SK-N-MC (cell line): ENCODE results near the gene NDOR1.
A peak's percentile ranks its signal among the peaks of the same experiment; 100 is the strongest.
"Not testable (repeated sequence)": the region's sequence is repeated elsewhere in the genome, so short reads cannot be mapped to it uniquely, and the experiment has no call there.

Source experiments
- DNase-seq: peaks from one replicate; pipeline ENCODE4 v3.0.0-alpha.2; 2011; ENCODE audit warnings: low read depth, low spot score
- H3K27ac ChIP-seq: fragments of 200-600 bp; sonication (generic); 2 replicates; pipeline ENCODE4 v1.5.1; 2016; ENCODE audit warnings: mixed run types
- H3K36me3 ChIP-seq: fragments of 200-600 bp; sonication (generic); 2 replicates; pipeline ENCODE4 v1.6.1; 2017; ENCODE audit warnings: antibody characterized with exemption, low read length, mixed read lengths; ENCODE audit not compliant: insufficient read depth
- H3K4me3 ChIP-seq: fragments of 200-600 bp; sonication (generic); 2 replicates; pipeline ENCODE4 v1.5.1; 2016
- H3K9ac ChIP-seq: fragments of 200-600 bp; sonication (generic); 2 replicates; pipeline ENCODE4 v1.8.0; 2017; ENCODE audit warnings: mixed run types, mixed read lengths; ENCODE audit not compliant: insufficient read length
- H3K9me3 ChIP-seq: fragments of 200-600 bp; sonication (generic); 2 replicates; pipeline ENCODE4 v1.6.1; 2017; ENCODE audit warnings: low read depth, mild to moderate bottlenecking, antibody characterized with exemption, low read length, moderate library complexity, mixed read lengths
- EZH2 ChIP-seq: fragments of 200-600 bp; sonication (generic); IDR thresholded peaks from one replicate; pipeline ENCODE4 v1.6.1; 2017; ENCODE audit warnings: antibody characterized with exemption
- FOXP2 ChIP-seq: optimal IDR thresholded peaks from 2 replicates; pipeline ENCODE3; 2011; ENCODE audit warnings: mild to moderate bottlenecking, moderate library complexity; ENCODE audit not compliant: insufficient read depth; ENCODE audit errors: extremely low read length, control extremely low read depth
- POLR2AphosphoS5 ChIP-seq: IDR thresholded peaks from 2 replicates; pipeline ENCODE4 v1.6.1; 2012; ENCODE audit warnings: mild to moderate bottlenecking, low read depth, low read length, borderline replicate concordance

Gene NDOR1

GRCh38 chr9:137253717-137254623 is 48.5 kb downstream of the NDOR1 start:
- no peak for DNase-seq
- no peak for TF ChIP-seq EZH2
- TF ChIP-seq FOXP2: no peak
- TF ChIP-seq POLR2AphosphoS5: no peak
- Histone ChIP-seq H3K9me3 (no peaks in the 10 kb centered on the region), H3K36me3 (peaks cover 22% of the 10 kb centered on the region), H3K4me3 (peak overlapping the region; percentile 88), H3K9ac (peak overlapping the region; percentile 79), H3K27ac (no peak overlapping the region; the same call in 1 of the 2 replicates)

- peak within 1 kb of the TSS; percentile 56; the same call in 1 of the 2 replicates for H3K27ac ChIP-seq
- TF ChIP-seq POLR2AphosphoS5 (peak; percentile 94), EZH2 (no peak), FOXP2 (no peak)
- H3K36me3 ChIP-seq: peaks cover 25% of the 10 kb centered on the region
- H3K4me3 ChIP-seq: peak within 1 kb of the TSS; percentile 88
- H3K9me3 ChIP-seq: no peaks in the 10 kb centered on the region
- no peak for DNase-seq
- peak within 1 kb of the TSS; percentile 91 for H3K9ac ChIP-seq
Observed at GRCh38 chr9:137254624-137255447, 49.3 kb downstream of the NDOR1 start, which contains the start of gene NELFB. TSS of gene NELFB (plus strand) at chr9:137255327.

GRCh38 chr9:137255448-137256114 is 50.1 kb downstream of the NDOR1 start:
- Histone ChIP-seq H3K27ac (peak overlapping the region; percentile 50; the same call in 1 of the 2 replicates), H3K9ac (peak overlapping the region; percentile 91), H3K4me3 (peak overlapping the region; percentile 88), H3K9me3 (no peaks in the 10 kb centered on the region), H3K36me3 (peaks cover 25% of the 10 kb centered on the region)
- DNase-seq: no peak
- TF ChIP-seq FOXP2 (no peak), EZH2 (no peak), POLR2AphosphoS5 (no peak)

GRCh38 chr9:137256362-137256761 is 50.9 kb downstream of the NDOR1 start:
- Histone ChIP-seq H3K36me3 (peaks cover 25% of the 10 kb centered on the region), H3K9me3 (no peaks in the 10 kb centered on the region), H3K4me3 (peak overlapping the region; percentile 88), H3K27ac (no peak overlapping the region), H3K9ac (peak overlapping the region; percentile 91)
- TF ChIP-seq FOXP2: no peak
- no peak for TF ChIP-seq EZH2
- no peak for TF ChIP-seq POLR2AphosphoS5
- DNase-seq: no peak

- no peak for TF ChIP-seq FOXP2
- no peak for TF ChIP-seq EZH2
- no peak for TF ChIP-seq POLR2AphosphoS5
- Histone ChIP-seq H3K36me3 (peaks cover 25% of the 10 kb centered on the region), H3K9me3 (no peaks in the 10 kb centered on the region), H3K4me3 (no peak overlapping the region), H3K27ac (no peak overlapping the region), H3K9ac (no peak overlapping the region)
- DNase-seq: no peak
Observed at GRCh38 chr9:137256856-137257255, 51.4 kb downstream of the NDOR1 start.

- DNase-seq, H3K9ac ChIP-seq, H3K4me3 ChIP-seq, H3K27ac ChIP-seq, H3K9me3 ChIP-seq: not testable (repeated sequence)
- peaks cover 27% of the 10 kb centered on the region for H3K36me3 ChIP-seq
Observed at GRCh38 chr9:137262173-137262908, 56.8 kb downstream of the NDOR1 start.

GRCh38 chr9:137262909-137263285 is 57.4 kb downstream of the NDOR1 start:
- no peak overlapping the region for H3K27ac ChIP-seq
- no peak for TF ChIP-seq EZH2
- no peak for TF ChIP-seq POLR2AphosphoS5
- no peak for TF ChIP-seq FOXP2
- no peak overlapping the region for H3K4me3 ChIP-seq
- no peaks in the 10 kb centered on the region for H3K9me3 ChIP-seq
- H3K36me3 ChIP-seq: peaks cover 31% of the 10 kb centered on the region
- DNase-seq: no peak
- no peak overlapping the region for H3K9ac ChIP-seq

GRCh38 chr9:137263506-137263905 is 58.0 kb downstream of the NDOR1 start:
- H3K36me3 ChIP-seq: peaks cover 26% of the 10 kb centered on the region
- no peak for DNase-seq
- H3K9ac ChIP-seq: no peak overlapping the region
- TF ChIP-seq EZH2 (no peak), POLR2AphosphoS5 (no peak), FOXP2 (no peak)
- H3K27ac ChIP-seq: no peak overlapping the region
- H3K9me3 ChIP-seq: no peaks in the 10 kb centered on the region
- H3K4me3 ChIP-seq: no peak overlapping the region
